Measurements from ENCODE around the gene RNF144A.

Gene RNF144A

DNA sequence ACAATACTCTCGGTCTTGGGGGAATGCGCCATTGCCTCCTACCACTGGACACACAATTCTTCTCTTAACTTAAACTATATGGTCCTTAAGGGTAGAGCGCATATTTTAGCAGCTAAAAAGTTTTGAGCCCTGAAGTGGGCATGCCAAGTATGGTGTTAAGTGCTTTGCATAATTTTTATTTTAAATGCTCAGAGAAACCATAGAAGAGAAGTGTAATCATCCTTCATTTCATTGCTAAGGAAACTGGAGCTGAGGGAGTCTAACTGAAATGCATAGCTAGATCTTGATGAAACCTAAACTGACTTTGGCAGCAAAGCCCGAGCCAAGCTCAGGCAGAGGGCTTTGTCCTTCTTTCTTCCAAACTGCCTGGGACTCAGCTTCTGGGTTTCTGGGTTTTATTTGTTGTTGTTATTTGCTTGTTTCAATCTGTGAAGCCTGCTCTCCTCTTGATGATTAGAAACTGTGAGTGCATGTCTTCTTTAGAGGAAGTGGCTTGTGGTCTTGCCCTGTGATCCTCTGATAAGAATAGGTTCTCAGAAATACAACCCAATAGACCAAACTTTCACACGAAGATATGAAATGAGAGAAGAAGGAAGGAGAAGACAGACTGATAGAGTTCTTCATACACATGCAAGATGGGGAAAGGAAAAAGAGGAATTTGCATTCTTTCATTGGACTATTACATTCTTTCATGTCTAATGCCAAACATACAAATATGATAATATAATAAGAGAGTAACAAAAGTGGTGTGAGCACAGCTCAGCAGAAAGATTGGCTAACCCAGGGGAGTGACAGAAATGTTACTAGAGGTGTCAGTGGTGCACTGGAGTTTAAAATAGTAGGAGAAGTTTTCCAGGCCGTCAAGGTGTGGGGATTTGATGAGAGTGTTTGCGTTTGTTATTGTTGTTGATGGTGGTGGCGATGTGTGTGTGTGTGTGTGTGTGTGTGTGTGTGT lies 7.5 kb upstream of the RNF144A start:
- DNase-seq: no peak

DNA sequence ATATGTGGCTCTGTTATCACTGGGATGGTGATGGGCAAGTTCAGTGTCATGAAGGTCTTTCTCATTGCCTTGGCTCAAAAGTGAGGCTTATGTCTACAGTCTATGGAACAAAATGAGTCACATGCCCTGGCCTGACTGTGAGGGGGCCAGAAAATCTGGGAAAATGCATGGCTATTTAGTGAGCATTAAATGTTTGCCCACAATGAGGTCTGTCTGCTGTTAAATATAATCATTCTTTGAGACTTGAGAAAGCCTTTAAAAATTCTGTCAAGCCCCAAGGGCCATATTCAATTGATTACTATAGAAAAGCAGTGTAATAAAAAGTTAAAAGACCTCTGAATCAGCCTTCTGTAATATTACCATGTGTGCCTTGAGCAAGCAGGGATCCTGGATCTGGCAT lies 5.5 kb upstream of the RNF144A start:
- DNase-seq: no peak

DNA sequence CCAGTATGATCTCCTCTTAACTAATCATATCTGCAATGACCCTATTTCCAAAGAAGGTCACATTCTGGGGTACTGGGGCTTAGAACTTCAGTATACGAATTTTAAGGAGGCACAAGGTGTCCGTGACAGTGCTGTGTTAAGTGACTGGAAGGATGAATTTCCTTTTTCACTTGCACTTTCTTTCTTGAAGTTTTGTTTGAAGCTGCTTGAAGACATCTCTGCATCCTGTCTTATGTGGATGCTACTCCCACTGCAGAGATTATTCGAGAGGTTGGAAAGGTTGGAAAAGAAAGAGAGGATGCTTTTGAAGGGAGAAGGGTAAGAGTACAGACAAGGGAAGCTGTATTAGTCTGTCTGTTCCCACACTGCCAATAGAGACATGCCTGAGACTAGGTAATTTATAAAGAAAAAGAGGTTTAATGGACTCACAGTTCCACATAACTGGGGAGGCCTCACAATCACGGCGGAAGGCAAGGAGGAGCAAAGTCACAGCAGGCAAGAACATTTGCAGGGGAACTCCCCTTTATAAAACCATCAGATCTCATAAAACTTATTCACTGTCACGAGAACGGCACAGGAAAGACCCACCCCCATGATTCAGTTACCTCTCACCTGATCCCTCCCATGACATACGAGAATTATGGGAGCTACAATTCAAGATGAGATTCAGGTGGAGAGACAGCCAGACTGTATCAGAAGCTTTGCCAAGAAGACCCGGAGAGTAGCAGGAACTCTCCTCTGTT lies 3.6 kb upstream of the RNF144A start:
- peak; percentile 51 for DNase-seq

DNA sequence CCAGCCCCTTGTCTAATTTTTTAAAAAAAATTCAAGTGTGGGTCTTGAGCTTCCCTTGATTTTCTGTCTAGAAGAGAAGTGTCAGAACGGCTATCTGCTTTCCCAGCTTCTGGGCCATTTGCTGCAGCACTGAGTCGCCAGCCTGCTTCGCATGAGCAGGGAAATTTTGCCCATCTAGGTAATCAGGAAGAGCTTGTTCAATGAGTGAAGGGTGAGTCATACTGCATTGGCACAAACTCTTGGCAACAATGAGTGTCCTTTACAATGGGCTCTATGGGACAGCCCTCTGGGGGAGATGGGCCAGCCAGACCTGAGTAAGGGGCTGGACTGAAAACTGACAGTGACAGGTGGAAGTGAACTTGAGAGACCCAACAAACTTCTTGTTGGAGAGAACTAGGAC lies 2.4 kb upstream of the RNF144A start:
- peak; percentile 12 for DNase-seq

DNA sequence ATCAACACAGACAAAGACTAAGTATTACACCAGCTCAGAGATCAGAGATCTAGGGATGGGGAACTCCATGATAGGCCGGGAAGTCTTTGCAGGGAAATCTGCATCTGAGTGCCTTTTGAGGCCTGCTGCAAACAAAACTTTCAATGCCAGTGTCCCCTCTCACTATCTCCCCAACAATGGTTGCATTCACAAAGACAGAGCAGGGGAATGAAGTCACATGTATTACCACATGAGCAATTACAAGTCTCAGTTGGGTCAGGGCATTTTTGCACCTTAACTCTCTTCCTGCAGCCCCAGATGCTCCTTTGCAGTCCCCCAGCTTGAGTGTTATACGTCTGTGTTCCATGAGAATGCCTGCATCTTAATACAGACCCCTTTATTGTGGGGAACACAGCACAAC lies 1.8 kb upstream of the RNF144A start:
- no peak for DNase-seq

DNA sequence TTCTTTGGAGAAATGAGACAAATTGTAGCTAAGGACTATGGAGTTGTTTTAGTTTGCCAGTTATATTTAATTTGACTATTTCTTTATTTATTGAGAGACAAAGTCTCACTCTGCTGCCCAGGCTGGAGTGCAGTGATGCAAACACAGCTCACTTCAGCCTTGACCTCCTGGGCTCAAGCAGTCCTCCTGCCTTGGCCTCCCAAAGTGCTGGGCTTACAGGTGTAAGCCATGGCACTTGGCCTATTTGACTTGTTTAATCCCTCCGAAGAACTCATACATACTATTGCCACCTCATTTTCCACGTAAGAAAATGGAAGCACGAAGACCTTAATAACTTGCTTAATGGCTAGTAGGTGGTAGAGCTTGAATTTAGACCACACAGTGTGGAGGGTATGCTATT lies 988 bp upstream of the RNF144A start:
- DNase-seq: no peak

DNA sequence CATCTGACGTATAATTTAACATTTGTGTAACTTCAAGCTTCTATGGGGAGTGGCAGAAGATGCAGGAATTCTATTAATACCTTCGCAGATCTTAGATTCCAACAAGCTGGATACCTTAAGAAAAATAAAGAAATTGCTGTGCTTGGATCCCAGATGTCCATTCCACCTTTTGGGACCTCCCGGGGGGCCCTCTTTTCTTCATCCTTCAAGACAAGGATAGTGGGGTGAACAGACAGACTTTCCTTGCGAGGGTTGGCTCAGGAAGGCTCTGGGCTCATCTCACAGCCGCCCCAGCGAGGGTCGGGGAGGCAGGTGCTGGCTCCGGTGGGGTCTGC lies 509 bp upstream of the RNF144A start:
- DNase-seq: no peak

DNA sequence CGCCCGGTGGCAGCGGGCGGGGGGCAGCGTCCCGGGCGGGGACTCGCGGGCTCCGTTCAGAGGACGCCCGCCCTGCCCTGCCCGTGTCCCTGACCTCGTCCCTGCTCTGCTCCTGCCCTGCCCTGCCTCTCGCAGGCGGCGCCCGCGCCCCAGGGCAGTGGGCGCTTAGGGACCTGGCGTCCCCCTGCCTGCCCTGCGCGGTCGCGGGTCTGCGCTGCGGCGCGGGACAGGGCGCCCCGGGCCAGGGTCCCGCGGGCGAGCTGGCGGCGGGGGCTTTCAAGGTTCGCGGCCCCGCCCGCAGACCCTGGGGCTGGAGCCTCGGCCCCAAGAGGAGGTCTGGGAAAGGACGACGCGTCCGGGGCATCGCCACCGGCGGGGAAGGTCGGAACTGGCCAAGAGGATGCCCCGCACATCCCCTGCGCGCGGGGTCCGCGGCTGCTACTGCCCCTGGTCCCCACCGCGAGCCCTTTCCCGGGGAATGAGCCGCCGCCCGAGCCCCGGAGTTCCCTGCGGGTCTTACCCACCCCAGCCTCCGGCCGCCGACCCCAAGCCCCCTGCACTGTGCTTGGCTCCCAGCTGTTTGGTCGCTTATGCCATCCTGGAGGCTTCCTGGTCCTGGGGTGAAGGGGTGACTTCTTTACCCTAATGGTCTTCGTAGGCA lies 679 bp downstream of the RNF144A start:
- DNase-seq: no peak

DNA sequence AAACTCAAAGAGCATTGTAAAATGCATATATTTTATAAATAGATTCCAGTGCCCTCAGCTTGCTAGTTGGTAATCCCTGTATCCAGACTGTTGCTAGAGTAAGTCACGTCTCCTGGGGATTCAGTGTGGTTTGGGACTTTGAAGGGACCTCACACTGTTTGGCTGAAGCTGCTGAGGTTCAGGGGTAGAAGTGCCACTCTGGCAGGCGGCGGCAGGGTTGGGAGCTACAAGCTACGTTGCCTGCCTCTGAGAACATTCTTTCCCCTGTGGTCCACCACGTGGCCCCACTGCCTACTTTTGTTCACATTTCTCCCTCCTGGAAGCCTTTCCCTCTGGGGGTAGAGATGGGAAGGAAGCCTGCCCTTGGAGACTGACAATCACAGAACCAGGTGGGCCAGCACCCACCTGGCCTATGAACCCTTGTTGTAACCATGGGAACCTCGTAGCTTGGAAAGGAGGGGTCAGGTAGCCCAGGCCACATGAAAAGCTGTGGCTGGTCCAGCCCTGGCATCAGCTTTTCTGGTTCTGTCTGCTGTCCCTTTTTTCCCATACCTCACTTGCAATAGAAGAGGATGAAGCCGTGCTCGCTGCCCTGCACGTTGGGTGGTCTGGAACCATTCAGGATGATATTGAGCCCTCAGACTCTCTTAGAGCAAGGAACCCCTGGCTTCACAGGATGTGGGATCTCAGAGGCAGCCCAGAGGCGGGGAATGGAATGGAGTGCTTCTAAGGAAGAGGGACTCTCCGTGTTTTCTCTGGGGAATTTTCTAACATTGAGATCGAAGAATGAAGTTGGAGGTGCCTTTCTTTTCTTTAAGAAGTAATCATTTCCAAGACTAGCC lies 2.9 kb downstream of the RNF144A start:
- no peak for DNase-seq

DNA sequence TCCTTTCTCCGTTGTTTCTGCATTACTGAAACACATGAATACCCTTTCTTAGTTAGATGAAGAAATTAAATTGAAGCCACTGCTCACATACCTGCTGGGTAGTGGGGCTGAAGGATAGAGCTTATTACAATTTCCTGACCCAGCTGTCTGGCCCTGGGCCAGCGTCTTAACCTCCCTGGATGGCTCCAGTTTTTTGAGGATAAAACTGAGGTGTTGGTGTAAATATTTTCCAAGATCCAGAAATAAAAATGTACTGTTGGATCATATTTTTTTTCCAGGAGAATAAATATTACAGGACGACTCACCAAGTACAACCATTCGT lies 3.5 kb downstream of the RNF144A start:
- no peak for DNase-seq

DNA sequence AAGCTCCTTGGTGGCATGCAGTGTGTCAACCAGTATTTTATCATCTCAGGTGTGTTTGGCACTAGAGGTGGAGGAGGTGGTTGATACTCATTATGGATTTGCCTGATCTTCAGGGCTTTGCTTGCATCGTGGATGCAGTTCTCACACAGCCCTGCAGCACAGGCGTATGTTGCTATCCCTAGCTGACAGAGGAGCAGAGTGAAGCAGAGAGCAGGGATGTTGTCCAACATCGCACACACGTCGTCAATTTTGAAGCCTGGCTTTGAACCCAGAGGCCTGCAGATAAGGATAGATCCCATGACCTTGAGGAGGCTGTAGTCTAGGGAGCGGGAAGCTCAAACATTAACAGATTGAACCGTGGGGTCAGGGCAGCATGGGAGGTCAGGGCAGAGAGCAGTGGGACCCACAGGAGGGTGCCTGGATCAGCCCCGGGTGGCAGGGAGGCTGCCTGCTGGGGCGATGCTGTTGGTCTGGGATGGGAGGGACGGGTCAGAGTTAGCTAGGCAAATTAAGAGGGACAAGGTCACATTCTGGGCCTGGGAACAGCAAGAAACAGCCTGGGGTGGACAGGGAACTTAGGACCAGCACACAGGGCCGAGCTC lies 4.2 kb downstream of the RNF144A start:
- no peak for DNase-seq

DNA sequence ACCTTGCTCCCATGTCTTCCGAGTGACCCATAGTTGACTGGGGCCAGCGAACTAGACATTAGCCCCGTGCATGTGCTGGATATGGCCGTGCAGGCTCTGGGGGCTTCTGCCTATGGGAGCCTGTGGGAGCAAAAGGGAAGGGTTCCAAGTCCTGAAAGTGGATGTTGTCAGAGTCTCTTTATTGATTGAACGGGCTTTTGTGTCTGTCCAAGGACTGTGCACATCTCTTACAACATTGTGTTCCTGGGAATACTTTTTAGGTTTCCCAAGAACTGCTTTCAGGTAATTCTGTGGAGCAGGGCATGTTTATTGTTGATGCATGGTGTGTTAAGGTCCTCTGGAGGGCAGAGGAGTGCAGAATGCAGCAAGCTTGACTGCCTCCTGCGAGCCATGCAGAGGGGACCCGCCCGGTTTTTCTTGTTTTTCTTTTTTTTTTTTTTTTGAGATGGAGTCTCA lies 5.0 kb downstream of the RNF144A start:
- no peak for DNase-seq

DNA sequence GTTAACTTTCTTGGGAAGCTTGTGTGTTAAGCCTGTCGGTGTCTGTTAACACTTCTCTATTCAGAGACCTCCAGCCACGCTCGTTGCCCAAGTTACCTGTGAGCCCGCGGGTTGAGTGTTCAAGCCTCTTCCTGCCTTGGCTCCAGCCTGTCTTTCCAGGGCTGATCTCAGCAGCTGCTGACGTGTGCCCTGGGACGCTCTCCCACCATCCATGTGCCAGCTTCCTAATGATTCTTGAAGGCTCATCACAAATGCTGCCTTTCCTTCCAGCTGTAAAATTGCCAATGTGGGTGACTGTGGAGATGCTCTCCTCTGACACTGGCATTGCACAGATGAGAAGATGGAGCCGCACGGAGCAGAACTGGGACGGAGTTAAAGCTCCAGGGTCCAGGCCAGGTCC lies 6.1 kb downstream of the RNF144A start:
- DNase-seq: no peak

DNA sequence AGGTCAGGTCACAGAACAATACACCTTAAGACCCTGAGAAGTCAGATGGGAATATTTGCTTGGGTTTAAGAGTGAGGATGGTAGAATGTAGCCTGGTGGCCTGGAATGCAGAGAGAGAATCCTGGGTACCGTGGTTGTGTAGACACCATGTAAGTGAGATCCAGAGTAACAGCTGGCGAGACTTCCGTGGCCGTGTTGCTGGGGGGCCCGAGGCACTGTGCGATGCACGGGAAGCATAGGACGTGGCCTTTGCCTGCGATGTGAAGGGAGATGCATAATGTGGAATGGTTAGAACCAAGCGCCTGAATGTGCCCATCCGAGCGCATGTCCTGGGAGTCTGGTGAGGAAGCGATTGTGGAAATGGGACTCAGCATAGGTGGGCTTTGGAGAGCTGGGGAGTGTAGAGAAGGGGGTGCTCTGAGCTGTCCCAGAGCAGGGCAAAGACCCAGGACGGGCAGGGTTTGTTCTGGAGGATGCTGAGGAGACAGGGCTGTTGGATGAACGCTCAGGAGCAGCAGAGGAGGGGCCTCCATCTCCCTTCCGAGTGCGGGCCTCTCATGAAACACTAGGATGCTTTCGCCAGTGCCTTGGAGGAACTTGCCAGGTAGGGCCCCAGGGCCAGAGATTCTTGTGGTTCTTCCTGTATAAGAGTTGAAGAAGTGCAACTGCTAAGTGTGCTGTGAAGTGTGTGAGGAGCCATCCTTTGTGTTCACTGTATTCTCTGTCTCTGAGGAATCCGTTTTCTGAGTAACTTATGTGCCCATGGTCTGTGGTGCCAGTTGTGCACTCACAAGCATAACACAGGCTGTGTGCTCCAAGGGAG lies 7.1 kb downstream of the RNF144A start:
- no peak for DNase-seq

DNA sequence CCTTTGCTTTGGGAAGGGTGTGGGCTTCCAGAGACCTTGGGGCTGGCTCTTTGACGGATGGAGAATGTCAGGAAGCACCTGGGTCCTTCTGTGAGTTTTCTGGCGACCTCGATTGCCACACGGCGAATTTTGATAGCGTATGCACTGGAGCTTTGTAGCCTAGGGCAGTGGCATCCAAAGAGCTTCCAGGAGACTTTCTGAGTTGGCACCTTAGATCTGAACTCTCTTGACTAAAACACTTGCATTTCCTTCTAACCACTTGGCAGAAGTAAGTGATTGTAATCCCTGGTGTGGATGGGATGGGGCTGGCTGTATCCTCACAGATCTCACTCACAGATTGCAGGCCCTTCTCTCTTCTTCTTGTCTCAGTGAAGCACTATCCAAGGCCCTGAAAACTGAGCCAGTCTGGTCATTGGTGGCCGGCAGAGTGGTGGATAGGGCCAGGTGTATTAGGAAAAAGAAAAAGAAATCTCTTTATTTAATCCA lies 7.8 kb downstream of the RNF144A start:
- no peak for DNase-seq

DNA sequence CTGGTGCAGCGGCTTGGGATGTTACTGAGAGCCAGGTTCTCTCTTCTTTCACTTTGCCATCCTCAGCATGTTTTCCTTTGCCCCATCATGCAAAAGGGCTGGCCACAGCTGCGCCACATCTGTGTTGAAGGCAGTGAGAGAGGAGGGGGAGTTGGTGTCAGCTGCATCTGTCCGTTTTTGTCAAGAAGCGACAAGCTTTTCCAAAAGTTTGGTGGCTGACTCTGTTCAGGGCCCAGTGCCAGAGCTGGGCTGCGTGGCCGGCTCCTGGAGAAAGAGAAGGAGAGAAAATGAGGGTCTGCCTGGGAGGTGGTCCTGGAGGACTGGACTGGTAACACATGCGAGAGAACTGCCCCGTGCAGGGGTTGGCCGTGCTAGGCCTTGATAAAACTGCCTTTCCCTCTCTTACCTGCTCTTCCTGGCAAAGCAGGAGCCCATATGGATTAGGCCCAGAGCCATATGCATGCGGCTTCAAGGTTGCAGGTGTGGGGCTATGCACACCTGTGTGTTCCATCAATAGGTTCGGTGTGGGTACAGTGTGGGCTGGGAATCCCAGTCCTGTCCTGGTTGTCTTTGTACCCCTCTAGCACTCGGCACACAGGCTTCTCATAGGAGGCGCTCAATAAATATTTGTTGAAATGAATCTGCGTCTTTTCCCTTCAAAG lies 9.0 kb downstream of the RNF144A start:
- DNase-seq: no peak

DNA sequence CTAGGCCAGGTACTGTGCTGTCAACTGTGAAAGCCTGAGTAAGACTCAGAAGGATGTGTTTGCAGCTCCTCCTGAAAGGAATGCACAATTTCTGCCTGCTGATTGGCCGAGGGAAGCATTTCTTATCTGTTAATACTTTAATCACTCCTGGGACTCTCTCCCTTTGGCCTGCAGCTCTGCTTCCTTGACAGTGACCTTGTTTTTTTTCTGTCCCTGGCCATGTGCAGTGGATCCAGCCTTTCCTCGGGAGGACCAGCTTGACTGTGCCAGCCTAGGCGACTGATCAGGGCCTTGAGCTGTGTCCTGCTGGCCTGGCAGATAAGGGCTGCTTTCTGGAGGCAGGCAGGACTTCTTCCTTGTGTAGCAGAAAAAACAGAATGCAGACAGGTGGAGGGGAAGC lies 10.0 kb downstream of the RNF144A start:
- no peak for DNase-seq

DNA sequence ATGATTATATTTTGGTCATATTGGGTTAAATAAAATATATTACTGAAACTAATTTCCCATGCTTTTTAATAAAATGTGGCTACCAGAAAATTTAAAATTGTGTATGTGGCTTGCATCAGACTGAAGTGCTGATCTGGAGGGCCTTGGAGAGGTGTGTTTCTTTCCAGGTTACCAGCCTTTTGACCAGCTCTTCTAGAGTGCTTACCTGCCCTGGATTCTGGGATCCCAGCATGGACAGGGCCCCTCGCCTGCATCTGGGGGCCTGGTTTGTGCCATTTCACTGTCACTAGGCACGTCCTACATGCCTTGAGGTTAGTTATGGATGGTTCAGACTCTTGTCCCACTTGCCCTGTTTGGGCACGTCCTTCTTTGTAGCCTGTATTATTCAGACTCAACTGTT lies 10.5 kb downstream of the RNF144A start:
- no peak for DNase-seq

DNA sequence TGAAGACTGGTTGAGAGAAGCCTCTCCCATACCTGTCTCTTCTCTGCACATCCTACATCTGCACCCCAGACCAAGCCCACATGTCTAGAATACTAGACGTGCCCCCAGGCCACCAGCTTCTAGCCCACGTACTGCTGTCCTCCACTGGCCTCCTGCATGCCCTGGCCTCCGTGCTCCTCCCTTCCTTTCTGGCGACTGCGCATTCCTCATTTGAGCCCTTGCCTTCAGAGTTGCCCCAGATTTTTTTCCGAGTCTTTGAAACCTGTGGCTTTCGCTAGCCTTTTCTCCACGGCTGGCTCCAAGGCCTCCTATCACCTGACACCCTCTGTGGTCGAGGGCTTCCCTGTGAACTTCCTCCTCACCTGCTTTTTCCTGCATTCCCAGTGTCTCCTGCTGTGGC lies 11.2 kb downstream of the RNF144A start:
- DNase-seq: no peak

DNA sequence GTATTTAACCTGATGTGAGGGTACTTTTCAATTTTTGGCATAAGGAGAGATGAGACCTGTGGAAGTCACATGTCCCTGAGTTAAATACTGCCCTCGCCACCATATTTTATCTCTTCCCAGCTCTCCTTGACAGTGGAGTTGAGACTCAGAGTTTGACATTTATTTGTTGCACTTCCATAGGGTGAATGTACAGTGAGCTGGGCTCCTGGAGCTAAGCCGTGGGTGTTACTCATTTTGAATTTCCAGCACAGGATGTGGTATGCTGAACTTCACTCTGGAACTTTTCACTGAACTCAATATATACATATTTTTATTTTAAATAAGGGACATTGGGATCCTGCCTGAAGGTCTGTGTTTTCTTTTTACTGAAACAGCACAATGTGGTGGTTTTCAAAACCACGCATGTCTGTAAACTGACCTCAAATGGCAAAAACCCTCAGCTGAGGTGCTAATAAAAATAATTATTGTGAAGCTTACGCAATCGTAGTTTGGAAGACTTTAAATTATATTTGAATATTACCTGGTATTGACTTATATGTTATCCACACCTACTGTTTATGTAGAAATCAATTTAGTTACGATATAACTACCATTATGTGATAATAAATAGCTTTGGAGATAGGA lies 12.1 kb downstream of the RNF144A start:
- DNase-seq: no peak

All from stimulated activated naive CD4-positive, alpha-beta T cell treated with Interleukin-2 at 50 U/mL for 16 hours (primary cell).